A549 (cell line): ENCODE results near the gene OR6C76.
"Not testable (repeated sequence)": the region's sequence is repeated elsewhere in the genome, so short reads cannot be mapped to it uniquely, and the experiment has no call there.

Source experiments
- CTCF ChIP-seq: fragments of >200 bp; sonication (Bioruptor Twin); formaldehyde crosslinking; IDR thresholded peaks from 3 replicates; pipeline ENCODE4 v1.5.1; 2016
- POLR2A ChIP-seq: IDR thresholded peaks from 2 replicates; pipeline ENCODE4 v1.6.1; 2012; ENCODE audit warnings: mild to moderate bottlenecking, low read length
- REST ChIP-seq: fragments of 200-600 bp; sonication (generic); IDR thresholded peaks from 2 replicates; pipeline ENCODE4 v1.6.1; 2016; ENCODE audit warnings: antibody characterized with exemption, mild to moderate bottlenecking, moderate library complexity

GRCh38 chr12:55409133-55409532, 16.9 kb upstream of the OR6C76 start:
- not testable (repeated sequence) for TF ChIP-seq CTCF, REST, POLR2A
